Epithelial cell of esophagus (primary cell): ENCODE data around the gene ITPA.

Experiments used
- DNase-seq: peaks from one replicate; pipeline ENCODE4 v3.0.0; 2010; ENCODE audit warnings: low read depth
- H3K4me3 ChIP-seq: 2 replicates; pipeline ENCODE4 v1.5.1; 2011; ENCODE audit warnings: mild to moderate bottlenecking, low read length, control low read depth
- TF ChIP-seq, protein P1 (sequence below): IDR thresholded peaks from 2 replicates; pipeline ENCODE4 v1.5.1; 2011; ENCODE audit warnings: low read depth, mild to moderate bottlenecking, low read length, control low read depth, inconsistent platforms; ENCODE audit not compliant: insufficient read depth; ENCODE audit errors: missing control alignments

The ITPA gene

DNA sequence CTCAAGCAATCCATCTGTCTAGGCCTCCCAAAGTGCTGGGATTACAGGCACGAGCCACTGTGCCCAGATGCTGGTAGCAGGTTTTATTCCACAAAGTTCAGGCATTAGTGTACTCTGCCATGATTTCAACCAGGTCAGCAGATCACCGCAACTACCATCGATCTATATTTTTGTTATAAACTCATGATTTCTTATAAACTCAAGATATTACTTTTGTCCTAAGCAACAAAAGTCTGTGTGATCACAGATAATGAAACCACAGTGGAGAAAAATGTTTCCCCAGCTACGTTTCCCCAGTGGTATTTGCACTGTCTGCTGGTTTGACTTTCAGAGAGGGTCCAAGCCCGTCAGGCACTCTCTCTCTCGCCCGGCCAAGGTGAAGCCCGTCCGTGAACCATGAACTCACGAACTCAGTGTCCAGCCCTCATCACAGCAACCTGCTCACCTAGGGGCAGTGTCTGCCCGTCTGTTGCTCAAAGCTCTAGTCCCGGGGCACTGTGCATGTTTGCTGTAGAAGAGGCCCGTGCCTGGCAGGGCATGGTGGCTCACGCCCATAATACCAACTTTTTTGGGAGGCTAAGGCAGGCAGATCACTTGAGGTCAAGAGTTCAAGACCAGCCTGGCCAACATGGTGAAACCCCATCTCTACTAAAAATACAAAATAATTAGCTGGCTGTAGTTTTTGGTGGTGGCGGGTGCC is 22.7 kb downstream of the ITPA start:
- H3K4me3 ChIP-seq: no peak overlapping the region
- no peak for DNase-seq
- TF ChIP-seq, protein P1, sequence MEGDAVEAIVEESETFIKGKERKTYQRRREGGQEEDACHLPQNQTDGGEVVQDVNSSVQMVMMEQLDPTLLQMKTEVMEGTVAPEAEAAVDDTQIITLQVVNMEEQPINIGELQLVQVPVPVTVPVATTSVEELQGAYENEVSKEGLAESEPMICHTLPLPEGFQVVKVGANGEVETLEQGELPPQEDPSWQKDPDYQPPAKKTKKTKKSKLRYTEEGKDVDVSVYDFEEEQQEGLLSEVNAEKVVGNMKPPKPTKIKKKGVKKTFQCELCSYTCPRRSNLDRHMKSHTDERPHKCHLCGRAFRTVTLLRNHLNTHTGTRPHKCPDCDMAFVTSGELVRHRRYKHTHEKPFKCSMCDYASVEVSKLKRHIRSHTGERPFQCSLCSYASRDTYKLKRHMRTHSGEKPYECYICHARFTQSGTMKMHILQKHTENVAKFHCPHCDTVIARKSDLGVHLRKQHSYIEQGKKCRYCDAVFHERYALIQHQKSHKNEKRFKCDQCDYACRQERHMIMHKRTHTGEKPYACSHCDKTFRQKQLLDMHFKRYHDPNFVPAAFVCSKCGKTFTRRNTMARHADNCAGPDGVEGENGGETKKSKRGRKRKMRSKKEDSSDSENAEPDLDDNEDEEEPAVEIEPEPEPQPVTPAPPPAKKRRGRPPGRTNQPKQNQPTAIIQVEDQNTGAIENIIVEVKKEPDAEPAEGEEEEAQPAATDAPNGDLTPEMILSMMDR: no peak

DNA sequence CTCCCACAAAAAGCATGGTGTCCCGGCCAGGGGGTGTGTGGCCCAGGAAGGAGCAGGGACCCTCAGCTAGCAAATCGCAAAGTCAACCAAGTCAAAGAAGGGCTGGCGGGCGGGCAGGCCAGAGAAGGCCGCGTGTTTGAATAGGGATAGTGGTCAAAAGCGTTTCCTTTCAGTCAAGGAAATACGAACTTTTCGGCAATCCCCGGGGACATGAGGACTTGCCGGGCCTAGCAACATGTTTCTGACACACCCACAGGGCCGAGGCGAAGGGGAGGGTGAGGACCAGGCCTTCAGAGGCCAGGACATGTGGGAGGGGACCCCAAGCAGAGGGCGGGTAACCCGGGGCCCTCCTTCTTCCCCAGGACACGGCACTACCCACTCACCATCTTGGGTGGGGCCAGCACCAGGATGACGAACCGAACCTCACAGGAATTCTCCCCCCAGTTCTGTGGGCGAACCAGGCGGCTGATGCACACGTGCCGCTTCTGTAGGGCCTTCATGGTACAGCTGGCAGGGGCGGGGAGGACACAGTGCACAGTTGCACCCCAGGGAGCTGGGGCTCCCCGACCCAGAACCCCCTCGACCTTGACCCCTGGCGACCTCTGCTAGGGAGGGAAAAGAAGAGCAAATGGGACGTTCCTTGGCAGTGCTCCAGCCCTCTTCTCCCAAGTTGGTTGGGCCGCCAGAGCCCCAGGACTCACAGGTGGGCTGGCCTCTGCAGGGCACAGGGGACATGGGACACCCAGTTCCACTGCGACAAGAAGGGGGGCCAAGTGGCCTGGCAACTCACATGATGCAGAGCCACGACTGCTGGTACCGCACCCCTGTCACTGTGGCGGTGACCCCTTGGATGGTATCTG is 24.1 kb downstream of the ITPA start:
- DNase-seq: no peak
- TF ChIP-seq, protein P1: no peak
- no peak overlapping the region for H3K4me3 ChIP-seq

DNA sequence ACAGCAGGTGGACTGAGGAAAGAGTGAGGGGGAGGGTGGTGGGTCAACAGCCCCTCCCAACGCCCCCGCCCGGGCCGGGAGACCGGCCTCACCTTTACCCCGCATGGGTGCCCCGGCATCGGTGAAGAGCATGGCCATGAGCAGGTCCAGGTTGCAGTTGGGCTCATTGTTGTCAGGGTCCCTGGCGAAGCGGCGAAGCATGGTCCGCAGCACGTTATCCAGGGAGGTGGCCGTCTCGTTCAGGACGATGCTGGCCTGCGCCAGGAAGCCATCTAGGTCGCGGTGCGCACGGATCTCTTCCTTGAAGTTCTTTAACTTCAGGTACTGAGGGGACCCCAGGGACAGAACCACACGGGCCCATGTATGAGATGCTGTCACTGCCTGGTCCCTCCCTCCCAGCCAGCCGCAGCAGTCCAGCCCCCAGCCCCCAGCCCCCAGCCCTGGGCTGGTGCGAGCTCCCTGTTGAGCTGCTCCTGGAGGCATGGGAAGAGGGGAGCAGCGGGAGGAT is 24.7 kb downstream of the ITPA start:
- TF ChIP-seq, protein P1: no peak
- H3K4me3 ChIP-seq: no peak overlapping the region
- DNase-seq: no peak

DNA sequence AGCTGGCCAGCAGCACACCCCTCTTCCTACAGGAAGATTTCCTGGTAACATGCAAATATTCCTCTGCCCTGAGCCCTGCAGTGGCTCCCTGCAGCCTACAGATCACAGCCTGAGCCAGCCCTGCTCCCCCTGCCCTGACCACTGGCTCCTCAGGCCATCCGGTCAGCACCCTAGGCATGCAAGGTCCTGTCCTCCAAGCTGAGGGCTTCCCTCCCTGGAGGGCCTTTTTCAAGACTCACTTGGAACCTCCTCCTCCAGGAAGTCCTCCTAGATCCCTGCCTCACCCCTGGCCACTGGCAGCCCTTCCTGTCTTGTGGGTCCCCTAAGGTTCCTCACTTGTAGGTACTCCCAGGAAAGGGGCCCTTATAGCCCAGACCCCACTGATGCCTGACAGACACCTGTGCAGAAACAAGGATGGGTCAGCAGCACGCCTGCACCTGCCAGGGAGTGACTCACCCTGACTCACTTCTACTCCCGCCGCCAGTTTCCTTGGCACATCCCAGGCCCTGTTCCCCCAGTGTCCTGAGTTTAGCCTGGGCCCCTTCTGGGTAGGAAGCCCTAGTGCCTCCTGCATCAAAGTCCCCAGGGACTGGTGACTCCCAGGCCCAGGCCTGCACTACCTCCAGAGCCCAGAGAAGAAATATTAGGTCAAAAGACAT is 26.5 kb downstream of the ITPA start:
- DNase-seq: peak; percentile 87
- no peak overlapping the region for H3K4me3 ChIP-seq
- TF ChIP-seq, protein P1: no peak

DNA sequence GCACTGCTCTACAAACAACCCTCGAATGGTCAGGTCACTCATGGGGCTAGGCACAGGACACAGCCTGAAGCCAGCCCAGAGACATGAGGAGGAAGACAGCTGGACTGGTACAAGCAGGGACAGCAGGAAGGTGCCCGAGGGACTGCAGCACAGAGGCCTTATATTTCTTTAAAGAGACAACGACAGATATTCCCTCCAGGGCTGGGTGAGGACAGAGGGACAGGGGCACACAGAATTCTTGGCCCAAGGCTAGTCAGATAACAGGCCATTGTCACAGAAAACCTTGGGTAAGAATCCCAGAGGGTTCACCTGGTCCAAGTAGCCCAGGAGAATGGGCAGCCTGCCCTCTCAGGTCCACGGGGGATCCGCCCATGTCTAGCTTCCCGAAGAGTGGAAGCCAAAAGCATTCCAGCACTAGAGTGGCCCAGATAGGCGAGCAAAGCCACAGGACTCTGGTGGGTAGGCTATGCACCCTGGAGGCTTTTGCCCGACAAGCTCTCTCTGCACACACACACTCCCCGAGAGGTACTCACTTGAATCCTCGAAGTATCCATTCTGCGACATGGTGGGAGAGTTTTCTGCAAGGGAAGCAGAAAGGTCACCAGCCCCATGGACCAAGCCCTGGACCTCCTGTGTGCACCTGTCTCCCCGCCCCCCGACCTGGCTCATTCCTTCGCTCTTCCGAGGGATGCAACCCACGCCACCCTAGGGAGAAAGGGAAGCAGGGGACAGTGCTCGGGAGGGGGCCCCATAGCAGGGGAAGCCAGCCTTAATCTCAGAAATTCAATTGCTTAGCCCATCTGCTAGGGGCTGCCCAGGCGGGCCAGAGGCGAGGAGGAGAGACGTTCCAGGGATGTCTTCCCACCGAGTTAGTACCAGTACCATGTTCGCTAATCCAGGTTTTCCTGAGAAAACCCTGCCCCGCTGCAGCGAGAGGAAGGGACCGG is 28.0 kb downstream of the ITPA start:
- peak overlapping the region; percentile 93 for H3K4me3 ChIP-seq
- no peak for DNase-seq
- TF ChIP-seq, protein P1: no peak
